Motor neuron (in vitro differentiated cells): ENCODE results near the gene UNC13B. TPM values are rescaled to one million over a fixed set of nuclear protein-coding genes. Genes with fewer than 3 reads are reported as not detected.

Experiments used
- ATAC-seq, 8 experiments: fragments of 200-7000 bp; cut with Tn5 transposase; replicated peaks in 6 of 8; 2 replicates each; pipeline ENCODE4 v1.8.0; 2021; ENCODE audit warnings: mild to moderate bottlenecking in 8 of 8, moderate library complexity in 8 of 8
- H3K27ac ChIP-seq, 2 donors: fragments of 250-450 bp; sonication (Bioruptor Pico); 2 replicates each; pipeline ENCODE4 v1.9.0; 2021; ENCODE audit warnings: antibody characterized with exemption in 2 of 2, mild to moderate bottlenecking in 2 of 2, moderate library complexity in 1 of 2
- H3K4me1 ChIP-seq, 2 donors: fragments of 250-450 bp; sonication (Bioruptor Pico); replicated peaks in 1 of 2; 2 replicates each; pipeline ENCODE4 v1.6.1; 2021; ENCODE audit warnings: antibody characterized with exemption in 2 of 2, mild to moderate bottlenecking in 2 of 2, moderate library complexity in 1 of 2
- H3K4me3 ChIP-seq, 5 donors: fragments of 250-450 bp; sonication (Bioruptor Pico); 2 replicates each; pipeline ENCODE4 v1.9.0; 2021; ENCODE audit warnings: antibody characterized with exemption in 5 of 5, mild to moderate bottlenecking in 5 of 5, moderate library complexity in 4 of 5
- WGBS, 10 experiments: fragments of 450-650 bp; shearing (Covaris generic); methylation state at CpG; one replicate each; pipeline ENCODE4 v1.0.0; 2022; 5-methylcytosine and 5-hydroxymethylcytosine counted together
- in situ Hi-C, 9 experiments: fragments of 400-800 bp; cut with MboI; loops; one replicate each; pipeline ENCODE4 v1.15.0; 2021; ENCODE audit warnings: low sequenced_read_pairs in 9 of 9, low pct_unique_long_range_greater_than_20kb in 2 of 9; ENCODE audit not compliant: unreplicated experiment in 9 of 9
- total RNA-seq, 8 experiments: library from RNA; unstranded; fragments of 300-600 nt; gene quantifications; 2 replicates each; pipeline versions ENCODE4 v1.2.3 to v1.2.4, GENCODE V29; 2022

UNC13B gene
- total RNA-seq, 8 experiments from 2014 or later: 32.3 to 71.1 (median 53.4) TPM

DNA sequence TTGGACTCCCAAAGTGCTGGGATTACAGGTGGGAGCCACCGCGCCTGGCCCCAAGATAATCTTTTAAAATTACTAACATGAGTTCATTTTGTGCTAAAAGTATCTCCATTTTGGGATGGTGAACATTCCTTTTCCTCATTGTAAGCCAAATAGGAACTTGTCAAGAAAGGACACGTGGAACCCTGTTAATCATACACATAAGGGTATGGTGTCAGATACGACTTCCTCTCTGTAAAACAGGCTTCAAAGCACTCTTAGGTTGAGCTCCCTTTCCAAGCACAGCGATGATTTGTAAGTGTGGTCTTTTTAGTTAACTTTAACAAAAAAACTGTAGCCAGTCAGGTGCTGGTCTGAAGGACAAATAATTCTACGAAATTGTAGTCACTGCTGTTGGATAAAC, 132.7 kb downstream of the UNC13B start:
- no peak overlapping the region for H3K4me3 ChIP-seq
- no peak overlapping the region for H3K27ac ChIP-seq
- peaks cover 3% of the 10 kb centered on the region in 2 donors for H3K4me1 ChIP-seq
- no peak for ATAC-seq
- 81 to 100% (median 95%) methylated on average over 1 to 6 of the region's 6 CpGs; no CpG with 5 or more reads in 3 of the 10 experiments for WGBS, 10 experiments
- in situ Hi-C loops: no loop called here

DNA sequence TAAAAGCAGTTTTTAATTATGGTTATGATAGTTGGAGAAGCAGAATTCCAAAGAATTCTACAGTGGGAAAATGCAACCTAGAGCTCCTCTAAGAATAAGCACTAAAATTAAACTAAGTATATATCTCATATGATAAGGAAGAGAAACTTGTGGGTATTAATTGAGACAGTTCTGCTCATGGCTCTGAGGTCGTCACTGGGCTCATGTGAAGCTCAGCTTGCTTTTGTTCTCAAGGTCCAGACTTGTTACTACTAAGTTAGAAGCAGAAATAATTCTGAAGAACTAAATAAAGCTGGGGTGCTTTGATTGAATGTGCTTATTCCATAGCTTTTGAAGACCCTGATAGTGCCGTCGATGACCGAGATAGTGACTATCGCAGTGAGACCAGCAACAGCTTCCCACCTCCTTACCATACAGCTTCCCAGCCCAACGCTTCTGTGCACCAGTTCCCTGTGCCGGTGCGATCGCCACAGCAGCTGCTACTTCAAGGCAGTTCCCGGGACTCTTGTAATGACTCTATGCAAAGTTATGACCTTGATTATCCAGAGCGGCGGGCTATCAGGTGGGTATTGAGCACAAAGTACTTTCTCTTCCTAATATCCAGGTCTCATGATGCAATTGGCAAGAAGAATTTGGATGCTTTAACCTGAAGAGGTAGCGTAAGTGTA, 133.7 kb downstream of the UNC13B start:
- Histone ChIP-seq H3K4me3 (no peak overlapping the region), H3K27ac (no peak overlapping the region), H3K4me1 (peaks cover 3% of the 10 kb centered on the region in 2 donors)
- in situ Hi-C loops: no loop called here
- no peak for ATAC-seq
- 85 to 97% (median 94%) methylated on average over 4 to 12 of the region's 13 CpGs; no CpG with 5 or more reads in 1 of the 10 experiments for WGBS, 10 experiments

GRCh38 chr9:35303567-35303966, 141.8 kb downstream of the UNC13B start:
- in situ Hi-C loops: no loop called here
- WGBS, 10 experiments: 50 to 100% (median 100%) methylated on average over 1 of the region's 1 CpG; no CpG with 5 or more reads in 2 of the 10 experiments
- no peak overlapping the region for H3K27ac ChIP-seq
- no peak for ATAC-seq
- no peak overlapping the region for H3K4me3 ChIP-seq
- H3K4me1 ChIP-seq: no peaks in the 10 kb centered on the region

DNA sequence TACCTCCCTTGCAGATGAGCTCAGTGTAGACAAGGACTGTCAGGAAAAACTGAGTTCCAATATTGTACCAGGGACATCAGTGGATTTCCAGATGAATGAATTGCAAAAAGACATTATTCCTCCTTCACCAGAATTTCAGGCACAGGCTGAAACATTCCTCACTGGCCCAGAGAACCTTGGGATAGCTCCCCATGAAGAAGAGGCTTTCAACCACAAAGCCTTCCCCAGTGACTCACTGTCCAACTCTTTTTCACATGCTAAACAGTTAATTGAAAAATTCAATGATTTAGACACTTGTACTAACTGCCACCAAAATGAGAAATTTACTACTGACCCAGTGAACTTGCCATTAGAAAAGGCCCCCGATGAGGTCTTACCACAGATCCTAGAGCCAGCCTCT, 144.5 kb downstream of the UNC13B start:
- Histone ChIP-seq H3K4me3 (no peak overlapping the region), H3K4me1 (no peaks in the 10 kb centered on the region), H3K27ac (no peak overlapping the region)
- WGBS, 10 experiments: 67 to 80% (median 73%) methylated on average over 1 of the region's 1 CpG; no CpG with 5 or more reads in 5 of the 10 experiments
- ATAC-seq: peak in 5 of 8 experiments; percentile 46 to 79 (median 68)
- in situ Hi-C loops: no loop called here

GRCh38 chr9:35308316-35308715, 146.5 kb downstream of the UNC13B start:
- WGBS, 10 experiments: 40 to 100% (median 67%) methylated on average over 1 to 2 of the region's 2 CpGs; no CpG with 5 or more reads in 3 of the 10 experiments
- no peak overlapping the region for H3K4me3 ChIP-seq
- peak in 1 of 8 experiments; percentile 19 for ATAC-seq
- no peaks in the 10 kb centered on the region for H3K4me1 ChIP-seq
- H3K27ac ChIP-seq: no peak overlapping the region
- in situ Hi-C loops: no loop called here

DNA sequence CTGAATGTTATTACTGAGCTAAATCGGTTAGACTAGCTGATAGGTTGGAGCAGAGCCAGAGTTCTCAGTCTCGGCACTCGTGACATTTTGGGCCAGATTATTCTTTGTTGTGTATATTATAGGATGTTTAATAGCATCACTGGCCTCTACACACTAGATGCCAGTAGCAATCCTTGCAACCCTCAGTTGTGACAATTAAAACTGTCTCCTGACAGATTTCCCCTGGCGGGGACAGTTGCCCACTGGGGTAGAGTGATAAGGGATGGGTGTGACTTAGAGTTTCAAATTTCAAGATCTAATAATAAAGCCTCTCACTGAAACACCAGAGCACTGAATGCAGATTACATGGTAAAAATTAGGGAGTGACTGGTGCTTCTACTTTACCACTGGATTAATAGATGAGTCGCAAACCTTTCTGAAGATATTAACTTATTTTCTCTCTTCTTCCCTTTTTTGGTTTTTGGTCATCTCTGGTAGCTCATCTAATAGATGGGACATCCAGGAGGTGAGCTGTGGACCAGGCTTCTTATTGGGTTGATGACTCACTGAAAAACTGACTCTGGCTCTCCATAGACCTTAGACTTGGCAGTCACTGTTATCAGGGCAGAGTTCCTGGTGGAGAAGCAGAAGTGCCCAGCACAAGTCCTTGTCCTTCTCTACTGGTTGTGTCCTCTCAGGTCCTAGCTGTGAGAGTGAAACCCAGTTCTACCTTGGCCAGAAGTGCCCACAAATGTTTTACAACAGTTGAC, 150.3 kb downstream of the UNC13B start:
- in situ Hi-C loops: no loop called here
- Histone ChIP-seq H3K4me3 (no peak overlapping the region), H3K4me1 (peaks cover 2 to 6% of the 10 kb centered on the region in 2 donors), H3K27ac (no peak overlapping the region)
- 80 to 100% (median 100%) methylated on average over 1 to 5 of the region's 5 CpGs; no CpG with 5 or more reads in 2 of the 10 experiments for WGBS, 10 experiments
- ATAC-seq: peak in 2 of 8 experiments; percentile 20 to 47

DNA sequence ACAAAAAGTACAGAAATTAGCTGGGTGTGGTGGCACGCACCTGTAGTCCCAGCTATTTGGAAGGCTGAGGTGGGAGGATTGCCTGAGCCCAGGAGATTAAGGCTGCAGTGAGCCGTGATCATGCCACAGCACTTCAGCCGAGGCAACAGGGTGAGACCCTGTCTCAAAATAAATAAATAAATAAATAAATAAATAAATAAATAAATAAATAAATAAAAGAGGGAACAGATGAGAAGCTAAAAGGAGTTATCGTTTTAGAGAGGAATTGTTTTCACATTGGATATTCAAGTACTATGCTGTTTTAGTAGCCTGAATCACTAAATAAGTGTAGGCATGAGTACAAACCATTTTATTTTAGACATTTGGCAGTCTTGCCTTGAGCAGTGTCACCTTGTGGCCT, 151.7 kb downstream of the UNC13B start:
- Histone ChIP-seq H3K4me1 (peaks cover 2 to 6% of the 10 kb centered on the region in 2 donors), H3K27ac (no peak overlapping the region), H3K4me3 (no peak overlapping the region)
- ATAC-seq: no peak
- in situ Hi-C loops: no loop called here
- 90 to 100% (median 97%) methylated on average over 2 to 4 of the region's 4 CpGs for WGBS, 10 experiments

GRCh38 chr9:35313916-35314315, 152.1 kb downstream of the UNC13B start:
- Histone ChIP-seq H3K27ac (no peak overlapping the region), H3K4me1 (peaks cover 2 to 6% of the 10 kb centered on the region in 2 donors), H3K4me3 (no peak overlapping the region)
- WGBS, 10 experiments: 40 to 100% (median 79%) methylated on average over 1 to 4 of the region's 4 CpGs
- in situ Hi-C loops: no loop called here
- peak in 7 of 8 experiments; percentile 73 to 99 (median 93) for ATAC-seq

- ATAC-seq: no peak
Measured at GRCh38 chr9:35318741-35319140, 156.9 kb downstream of the UNC13B start.

GRCh38 chr9:35322075-35322885, 160.5 kb downstream of the UNC13B start:
- ATAC-seq: no peak
- Histone ChIP-seq H3K4me1 (no peaks in the 10 kb centered on the region), H3K4me3 (no peak overlapping the region), H3K27ac (no peak overlapping the region)
- 80 to 100% (median 97%) methylated on average over 1 to 8 of the region's 8 CpGs for WGBS, 10 experiments
- in situ Hi-C loops: no loop called here

More at GRCh38 chr9:35318741-35319140, 156.9 kb downstream of the UNC13B start:
- Histone ChIP-seq H3K27ac (no peak overlapping the region), H3K4me1 (peaks cover 2 to 4% of the 10 kb centered on the region in 2 donors), H3K4me3 (no peak overlapping the region)
- 82 to 100% (median 100%) methylated on average over 1 of the region's 1 CpG; no CpG with 5 or more reads in 3 of the 10 experiments for WGBS, 10 experiments
- in situ Hi-C loops: no loop called here

- Histone ChIP-seq H3K27ac (no peak overlapping the region), H3K4me3 (no peak overlapping the region), H3K4me1 (no peaks in the 10 kb centered on the region)
- ATAC-seq: peak in 3 of 8 experiments; percentile 54 to 94 (median 84)
- in situ Hi-C loops: no loop called here
- WGBS, 10 experiments: 45 to 100% (median 89%) methylated on average over 1 to 3 of the region's 3 CpGs
Measured at GRCh38 chr9:35324966-35325365, 163.2 kb downstream of the UNC13B start.

DNA sequence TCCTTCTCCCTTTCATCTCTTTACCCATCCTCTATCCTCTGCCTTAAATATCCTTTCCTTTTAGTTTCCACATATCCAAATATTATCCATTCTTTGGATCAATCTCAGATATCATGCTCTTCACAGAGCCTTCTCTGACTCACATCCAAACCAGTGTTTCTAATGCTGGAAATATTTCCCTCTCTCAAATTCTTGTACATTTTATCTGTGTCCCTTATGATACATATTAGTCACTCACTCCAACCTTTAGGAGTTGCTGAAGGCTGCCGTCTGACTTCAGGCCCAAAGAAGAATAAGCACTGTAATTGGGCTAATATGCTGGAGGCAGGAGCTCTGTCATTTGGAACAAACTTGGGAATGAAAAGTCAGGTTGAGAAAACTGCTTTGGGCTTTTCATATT, 171.7 kb downstream of the UNC13B start:
- H3K27ac ChIP-seq: no peak overlapping the region
- in situ Hi-C loops: no loop called here
- no peaks in the 10 kb centered on the region for H3K4me1 ChIP-seq
- 0 to 92% (median 73%) methylated on average over 1 of the region's 1 CpG; no CpG with 5 or more reads in 2 of the 10 experiments for WGBS, 10 experiments
- no peak overlapping the region for H3K4me3 ChIP-seq
- peak in 1 of 8 experiments; percentile 49 for ATAC-seq

GRCh38 chr9:35335164-35335563, 173.4 kb downstream of the UNC13B start:
- no peak for ATAC-seq
- Histone ChIP-seq H3K27ac (no peak overlapping the region), H3K4me1 (no peaks in the 10 kb centered on the region), H3K4me3 (no peak overlapping the region)
- in situ Hi-C loops: no loop called here
